Fibroblast of lung (primary cell): ENCODE data around the gene OAS3. TPM values are rescaled to one million over a fixed set of nuclear protein-coding genes. Genes with fewer than 3 reads are reported as not detected.

Source experiments
- DNase-seq, 2 donors: peaks; one replicate each; pipeline versions ENCODE4 v3.0.0 to v3.0.0-alpha.2; 2010; ENCODE audit warnings: low read depth in 2 of 2
- H2AFZ ChIP-seq: 2 replicates; pipeline ENCODE4 v1.5.1; 2012; ENCODE audit warnings: low read length, control low read depth, inconsistent platforms
- H3K27ac ChIP-seq: 2 replicates; pipeline ENCODE4 v1.5.1; 2011; ENCODE audit warnings: low read length, control low read depth; ENCODE audit not compliant: insufficient read depth
- H3K27me3 ChIP-seq: 2 replicates; pipeline ENCODE4 v1.5.1; 2011; ENCODE audit warnings: mild to moderate bottlenecking, low read length; ENCODE audit not compliant: control insufficient read depth, insufficient read depth
- H3K36me3 ChIP-seq: 2 replicates; pipeline ENCODE4 v1.5.1; 2011; ENCODE audit warnings: low read length; ENCODE audit not compliant: control insufficient read depth, insufficient read depth
- H3K4me1 ChIP-seq: 2 replicates; pipeline ENCODE4 v1.5.1; 2011; ENCODE audit warnings: low read length; ENCODE audit not compliant: control insufficient read depth, insufficient read depth; ENCODE audit errors: extremely low read depth
- H3K4me2 ChIP-seq: 2 replicates; pipeline ENCODE4 v1.5.1; 2011; ENCODE audit warnings: low read length, control low read depth; ENCODE audit not compliant: insufficient read depth; ENCODE audit errors: extremely low read depth
- H3K4me3 ChIP-seq, 4 experiments: fragments of 200-600 bp in 1 of 4; sonication (generic) in 1 of 4; replicated peaks in 1 of 4; 2 replicates each; pipeline ENCODE4 v1.5.1; 2011 to 2016; ENCODE audit warnings: low read length in 4 of 4, low read depth in 3 of 4, mild to moderate bottlenecking in 3 of 4, control low read depth in 2 of 4, inconsistent platforms in 1 of 4, mixed read lengths in 1 of 4; ENCODE audit not compliant: insufficient read depth in 1 of 4; ENCODE audit errors: control extremely low read depth in 1 of 4
- H3K79me2 ChIP-seq: 2 replicates; pipeline ENCODE4 v1.5.1; 2012; ENCODE audit warnings: mild to moderate bottlenecking, low read length, inconsistent platforms; ENCODE audit not compliant: control insufficient read depth, insufficient read depth
- H3K9ac ChIP-seq: 2 replicates; pipeline ENCODE4 v1.5.1; 2011; ENCODE audit warnings: mild to moderate bottlenecking, low read length, control low read depth; ENCODE audit not compliant: insufficient read depth
- H3K9me3 ChIP-seq: 2 replicates; pipeline ENCODE4 v1.5.1; 2012; ENCODE audit warnings: low read depth, low read length; ENCODE audit not compliant: control insufficient read depth, insufficient read depth
- H4K20me1 ChIP-seq: 2 replicates; pipeline ENCODE4 v1.5.1; 2011; ENCODE audit warnings: low read length; ENCODE audit not compliant: control insufficient read depth, insufficient read depth; ENCODE audit errors: extremely low read depth
- EZH2 ChIP-seq: IDR thresholded peaks from 2 replicates; pipeline ENCODE4 v1.5.1; 2012; ENCODE audit warnings: low read length, control low read depth, mild to moderate bottlenecking; ENCODE audit errors: missing control alignments
- polyA plus RNA-seq, 2 donors: library from polyadenylated mRNA; depleted of rRNA in 1 of 2; stranded (reverse) in 1 of 2; unstranded in 1 of 2; fragments of >200 nt; gene quantifications; 2 replicates each; pipeline ENCODE4 v1.2.1, GENCODE V29; 2011 to 2012; ENCODE audit warnings: missing spikeins in 1 of 2
- total RNA-seq: library from RNA; depleted of rRNA; stranded (reverse); fragments of >200 nt; gene quantifications from 2 replicates; pipeline ENCODE4 v1.2.1, GENCODE V29; 2014
- TF ChIP-seq, protein P1 (sequence below), 2 donors: IDR thresholded peaks in 1 of 2; conservative IDR thresholded peaks in 1 of 2; 1 replicate in 1 of 2; 2 replicates in 1 of 2; pipeline ENCODE4 v1.5.1; 2011 to 2012; ENCODE audit warnings: low read length in 2 of 2, control low read depth in 1 of 2, inconsistent platforms in 1 of 2, low read depth in 1 of 2, mild to moderate bottlenecking in 1 of 2

OAS3 gene
- total and polyA plus RNA-seq, 2 donors (not counting 1 experiment from before 2014, with no cell fraction given): 3.5 to 7.0 TPM

DNA sequence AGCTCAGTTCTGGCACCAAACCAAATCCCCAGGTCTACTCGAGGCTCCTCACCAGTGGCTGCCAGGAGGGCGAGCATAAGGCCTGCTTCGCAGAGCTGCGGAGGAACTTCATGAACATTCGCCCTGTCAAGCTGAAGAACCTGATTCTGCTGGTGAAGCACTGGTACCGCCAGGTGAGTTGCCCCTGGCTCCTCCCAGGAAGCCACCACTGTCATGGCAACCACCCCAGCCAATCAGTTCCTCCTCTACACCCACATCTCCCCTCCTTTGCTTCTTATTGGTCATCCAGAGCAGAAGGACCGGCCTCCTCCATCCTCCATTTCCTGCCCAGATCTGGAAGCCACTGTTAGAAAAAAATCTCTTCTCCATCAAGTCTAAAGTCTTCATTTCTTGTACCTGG is 22.8 kb downstream of the OAS3 start:
- H3K4me1 ChIP-seq: no peaks in the 10 kb centered on the region
- no peaks in the 10 kb centered on the region for H3K79me2 ChIP-seq
- no peak overlapping the region for H3K27ac ChIP-seq
- DNase-seq: no peak
- H3K36me3 ChIP-seq: no peaks in the 10 kb centered on the region
- H3K9me3 ChIP-seq: no peaks in the 10 kb centered on the region
- no peaks in the 10 kb centered on the region for H3K27me3 ChIP-seq
- no peak overlapping the region for H3K9ac ChIP-seq
- no peak overlapping the region for H3K4me3 ChIP-seq
- H2AFZ ChIP-seq: no peak overlapping the region
- H3K4me2 ChIP-seq: no peak overlapping the region
- no peaks in the 10 kb centered on the region for H4K20me1 ChIP-seq
- TF ChIP-seq, protein P1, sequence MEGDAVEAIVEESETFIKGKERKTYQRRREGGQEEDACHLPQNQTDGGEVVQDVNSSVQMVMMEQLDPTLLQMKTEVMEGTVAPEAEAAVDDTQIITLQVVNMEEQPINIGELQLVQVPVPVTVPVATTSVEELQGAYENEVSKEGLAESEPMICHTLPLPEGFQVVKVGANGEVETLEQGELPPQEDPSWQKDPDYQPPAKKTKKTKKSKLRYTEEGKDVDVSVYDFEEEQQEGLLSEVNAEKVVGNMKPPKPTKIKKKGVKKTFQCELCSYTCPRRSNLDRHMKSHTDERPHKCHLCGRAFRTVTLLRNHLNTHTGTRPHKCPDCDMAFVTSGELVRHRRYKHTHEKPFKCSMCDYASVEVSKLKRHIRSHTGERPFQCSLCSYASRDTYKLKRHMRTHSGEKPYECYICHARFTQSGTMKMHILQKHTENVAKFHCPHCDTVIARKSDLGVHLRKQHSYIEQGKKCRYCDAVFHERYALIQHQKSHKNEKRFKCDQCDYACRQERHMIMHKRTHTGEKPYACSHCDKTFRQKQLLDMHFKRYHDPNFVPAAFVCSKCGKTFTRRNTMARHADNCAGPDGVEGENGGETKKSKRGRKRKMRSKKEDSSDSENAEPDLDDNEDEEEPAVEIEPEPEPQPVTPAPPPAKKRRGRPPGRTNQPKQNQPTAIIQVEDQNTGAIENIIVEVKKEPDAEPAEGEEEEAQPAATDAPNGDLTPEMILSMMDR (conservative IDR thresholded peaks at IDR 0.05 in 1 of 2, IDR thresholded peaks at IDR 0.05 in 1 of 2; ENCODE audit: low read depth in 1 of 2, low read length in 2 of 2): no peak
- TF ChIP-seq EZH2: no peak

- H3K27me3 ChIP-seq: no peaks in the 10 kb centered on the region
- no peaks in the 10 kb centered on the region for H3K9me3 ChIP-seq
- TF ChIP-seq, protein P1 (conservative IDR thresholded peaks at IDR 0.05 in 1 of 2, IDR thresholded peaks at IDR 0.05 in 1 of 2; ENCODE audit: low read depth in 1 of 2, low read length in 2 of 2): no peak
- no peak for TF ChIP-seq EZH2
- H3K4me2 ChIP-seq: no peak overlapping the region
- no peak overlapping the region for H3K27ac ChIP-seq
- no peaks in the 10 kb centered on the region for H3K79me2 ChIP-seq
- DNase-seq: no peak
- H3K9ac ChIP-seq: no peak overlapping the region
- no peak overlapping the region for H2AFZ ChIP-seq
- no peak overlapping the region for H3K4me3 ChIP-seq
- H3K36me3 ChIP-seq: no peaks in the 10 kb centered on the region
- H3K4me1 ChIP-seq: no peaks in the 10 kb centered on the region
- H4K20me1 ChIP-seq: no peaks in the 10 kb centered on the region
Observed at GRCh38 chr12:112961536-112961935, 23.3 kb downstream of the OAS3 start.

DNA sequence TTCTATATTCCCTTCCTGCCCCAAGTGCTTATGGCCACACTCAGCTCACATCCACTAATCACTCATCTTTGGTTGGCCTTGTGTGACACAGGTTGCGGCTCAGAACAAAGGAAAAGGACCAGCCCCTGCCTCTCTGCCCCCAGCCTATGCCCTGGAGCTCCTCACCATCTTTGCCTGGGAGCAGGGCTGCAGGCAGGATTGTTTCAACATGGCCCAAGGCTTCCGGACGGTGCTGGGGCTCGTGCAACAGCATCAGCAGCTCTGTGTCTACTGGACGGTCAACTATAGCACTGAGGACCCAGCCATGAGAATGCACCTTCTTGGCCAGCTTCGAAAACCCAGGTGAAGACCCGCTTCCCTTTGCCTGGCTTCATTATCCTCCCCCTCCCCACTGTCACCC is 24.3 kb downstream of the OAS3 start:
- no peak for TF ChIP-seq EZH2
- TF ChIP-seq, protein P1 (conservative IDR thresholded peaks at IDR 0.05 in 1 of 2, IDR thresholded peaks at IDR 0.05 in 1 of 2; ENCODE audit: low read depth in 1 of 2, low read length in 2 of 2): no peak
- H3K4me3 ChIP-seq: no peak overlapping the region

More for the DNA sequence above, 24.3 kb downstream of the OAS3 start:
- Histone ChIP-seq H3K79me2 (no peaks in the 10 kb centered on the region), H3K27ac (no peak overlapping the region), H2AFZ (no peak overlapping the region), H3K9me3 (no peaks in the 10 kb centered on the region), H3K36me3 (no peaks in the 10 kb centered on the region), H3K9ac (no peak overlapping the region), H3K27me3 (no peaks in the 10 kb centered on the region), H4K20me1 (no peaks in the 10 kb centered on the region), H3K4me2 (no peak overlapping the region), H3K4me1 (no peaks in the 10 kb centered on the region)
- no peak for DNase-seq
